HG02678 (cell line): ENCODE measurements around the gene NFIB.

Source experiments
- ATAC-seq: cut with Tn5 transposase; IDR thresholded peaks from one replicate; pipeline ENCODE4 v1.9.1; 2021; ENCODE audit warnings: mild to moderate bottlenecking, moderate library complexity; ENCODE audit not compliant: unreplicated experiment

Gene NFIB

GRCh38 chr9:14158916-14159315 lies 155.0 kb downstream of the NFIB start:
- no peak for ATAC-seq

DNA sequence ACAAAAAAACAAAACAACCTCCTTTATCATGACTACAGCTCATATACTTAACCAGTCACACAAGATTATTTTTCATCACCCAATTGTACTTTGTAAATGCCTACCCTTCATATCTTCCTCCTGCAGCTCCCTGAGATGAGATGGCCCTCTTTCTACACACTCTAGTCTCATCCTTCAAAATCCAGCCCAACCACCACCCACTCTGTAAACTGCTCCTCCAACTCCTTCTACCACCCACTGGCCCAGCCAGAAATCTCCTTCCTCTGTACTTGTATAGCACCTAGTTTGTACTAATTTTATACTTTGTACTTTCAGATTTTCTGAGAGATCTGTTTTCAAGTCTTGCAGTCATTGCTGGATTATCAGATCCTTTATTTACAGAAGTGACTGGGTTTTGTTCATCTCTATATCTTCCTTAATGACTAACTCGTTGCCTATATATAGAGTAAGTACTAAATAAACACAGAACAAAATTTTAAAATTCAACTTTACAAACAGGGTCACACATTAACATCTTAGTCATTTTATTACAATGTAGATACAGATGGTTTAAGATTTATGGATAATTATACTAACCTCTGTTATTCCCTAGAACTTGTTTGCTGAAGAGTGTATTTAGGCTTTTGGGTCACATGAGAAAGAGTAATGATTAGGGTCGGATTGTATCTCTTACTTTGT lies 155.7 kb downstream of the NFIB start:
- ATAC-seq = no peak

- ATAC-seq = no peak
These were observed 156.8 kb downstream of the NFIB start for GRCh38 chr9:14157191-14157590.

DNA sequence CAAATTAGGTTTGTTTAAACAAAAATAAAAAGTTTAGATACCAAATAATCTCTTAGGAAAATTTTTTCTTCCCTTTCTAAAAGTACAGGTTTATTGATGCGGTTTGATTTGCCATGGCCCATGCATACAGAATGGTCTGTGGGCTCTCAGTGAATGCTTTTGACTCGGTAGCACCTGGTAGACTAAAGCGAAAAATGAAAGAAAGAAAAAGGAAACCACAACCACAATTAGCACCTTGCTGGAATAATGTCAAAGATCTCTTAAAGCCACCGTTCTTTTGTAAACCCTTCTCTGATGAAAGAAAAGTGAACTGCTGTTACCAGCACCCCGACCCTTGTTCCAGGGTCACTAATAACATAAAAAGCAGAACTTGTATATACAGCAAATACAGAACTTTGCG lies 157.9 kb downstream of the NFIB start:
- ATAC-seq = peak; percentile 97

DNA sequence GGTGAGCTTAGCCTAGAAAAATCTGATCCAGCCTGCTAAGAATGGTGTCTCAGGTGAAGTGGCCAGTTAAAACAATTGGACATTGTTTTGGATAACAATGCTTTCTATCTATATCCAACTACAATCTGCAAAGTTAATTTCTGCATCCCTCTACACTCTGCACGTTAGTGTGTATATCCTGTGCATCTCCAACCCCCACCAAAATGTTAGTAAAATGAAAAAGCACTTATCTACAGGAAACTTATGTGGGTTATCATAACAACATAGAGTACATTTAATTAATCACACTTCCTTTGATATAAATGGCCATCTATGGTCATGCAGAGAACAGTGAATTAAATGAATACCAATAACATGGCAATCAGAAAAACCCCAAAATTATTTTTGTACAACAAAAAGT lies 158.7 kb downstream of the NFIB start:
- ATAC-seq = no peak

DNA sequence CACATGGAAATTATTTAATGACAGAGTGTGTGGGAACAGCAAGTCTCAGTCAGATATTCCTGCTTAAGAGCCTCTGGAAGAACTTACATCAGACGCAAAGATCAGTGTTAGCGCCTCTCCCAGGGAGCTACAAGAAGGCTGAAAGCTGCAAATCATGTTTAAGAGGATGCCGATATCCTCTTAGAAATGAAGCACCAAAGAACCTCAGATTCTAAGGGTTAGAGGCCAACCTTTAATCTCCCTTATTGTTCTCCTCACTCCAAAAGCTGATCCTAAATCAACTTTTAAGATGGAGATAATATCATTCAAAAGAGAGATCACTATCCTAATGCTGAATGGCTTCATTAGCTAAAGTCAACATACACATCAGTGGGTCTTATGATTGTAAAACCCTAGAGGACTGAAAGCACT lies 160.6 kb downstream of the NFIB start:
- ATAC-seq = no peak

- no peak for ATAC-seq
These were observed 162.5 kb downstream of the NFIB start for GRCh38 chr9:14151451-14151850.

GRCh38 chr9:14148501-14149103 lies 165.3 kb downstream of the NFIB start:
- ATAC-seq = no peak

DNA sequence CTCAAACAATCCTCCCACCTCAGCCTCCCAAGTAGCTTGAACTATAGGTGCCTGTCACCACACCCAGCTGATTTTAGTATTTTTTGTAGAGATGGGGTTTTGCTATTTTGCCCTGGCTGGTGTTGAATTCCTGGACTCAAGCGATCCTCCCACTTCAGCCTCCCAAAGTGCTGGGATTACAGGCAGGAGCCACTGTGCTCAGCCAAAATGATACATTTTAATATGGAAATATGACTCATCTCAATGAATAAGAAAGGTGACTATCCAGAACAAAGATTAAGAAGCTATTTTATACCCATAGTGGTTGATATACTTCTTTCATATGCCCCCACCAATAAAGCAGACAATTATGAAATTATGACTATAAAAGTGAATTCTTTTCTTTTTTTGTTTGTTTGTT lies 166.2 kb downstream of the NFIB start:
- no peak for ATAC-seq

DNA sequence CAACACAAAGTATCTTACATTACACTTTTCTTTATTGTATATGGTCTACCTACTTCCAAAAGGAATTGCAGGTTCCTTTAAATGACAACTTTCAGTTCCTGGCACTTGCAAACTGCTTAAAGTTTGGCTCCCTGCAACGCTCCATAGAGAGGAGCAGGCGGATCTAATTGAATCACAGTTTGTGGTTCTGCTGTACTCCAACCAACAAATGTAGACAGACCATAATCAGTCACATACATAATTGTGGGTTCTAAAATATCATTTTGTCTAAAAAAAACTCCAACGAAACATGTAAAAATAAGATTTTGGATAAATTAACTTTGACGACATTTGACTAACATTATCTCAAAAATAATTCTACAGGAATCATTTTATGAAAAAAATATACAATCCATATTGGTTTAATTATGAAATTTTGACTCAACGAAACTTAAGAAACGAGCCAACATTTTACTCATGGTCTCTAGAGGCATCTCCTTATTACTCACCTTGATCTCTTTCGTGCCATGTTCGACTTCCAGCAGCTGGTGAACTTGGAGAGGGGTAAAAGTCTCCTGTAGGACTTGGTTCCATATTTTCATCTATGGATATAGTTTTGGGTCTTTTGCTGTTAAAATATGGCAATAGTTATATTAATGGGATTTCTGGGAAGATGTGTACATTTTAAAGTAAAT lies 167.6 kb downstream of the NFIB start:
- ATAC-seq = no peak

DNA sequence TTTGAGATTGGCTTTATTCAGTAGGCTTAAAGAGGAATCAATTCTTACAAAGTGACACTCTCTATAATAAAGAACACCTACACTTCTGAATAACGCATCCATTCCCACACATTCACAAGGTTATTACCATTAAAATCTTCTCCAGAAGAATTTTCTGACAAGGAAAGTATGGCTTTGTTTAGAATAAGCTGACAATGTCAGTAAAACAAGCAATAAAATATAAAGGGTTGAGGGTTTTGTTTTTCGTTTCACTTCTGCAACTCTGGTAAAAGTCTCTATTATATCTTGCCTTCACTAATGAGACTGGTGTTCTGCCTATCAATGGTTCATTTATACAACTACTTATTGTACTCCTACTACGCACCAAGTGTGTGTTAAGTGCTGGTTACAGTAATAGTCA lies 169.7 kb downstream of the NFIB start:
- ATAC-seq = no peak

- no peak for ATAC-seq
These were observed 172.2 kb downstream of the NFIB start for GRCh38 chr9:14141699-14142098.

- no peak for ATAC-seq
These were observed 173.7 kb downstream of the NFIB start for GRCh38 chr9:14140096-14140697.

- ATAC-seq = no peak
These were observed 174.7 kb downstream of the NFIB start for GRCh38 chr9:14139287-14139686.

- ATAC-seq = no peak
These were observed 177.1 kb downstream of the NFIB start for GRCh38 chr9:14136646-14137370.

GRCh38 chr9:14136047-14136635 lies 177.8 kb downstream of the NFIB start:
- no peak for ATAC-seq

DNA sequence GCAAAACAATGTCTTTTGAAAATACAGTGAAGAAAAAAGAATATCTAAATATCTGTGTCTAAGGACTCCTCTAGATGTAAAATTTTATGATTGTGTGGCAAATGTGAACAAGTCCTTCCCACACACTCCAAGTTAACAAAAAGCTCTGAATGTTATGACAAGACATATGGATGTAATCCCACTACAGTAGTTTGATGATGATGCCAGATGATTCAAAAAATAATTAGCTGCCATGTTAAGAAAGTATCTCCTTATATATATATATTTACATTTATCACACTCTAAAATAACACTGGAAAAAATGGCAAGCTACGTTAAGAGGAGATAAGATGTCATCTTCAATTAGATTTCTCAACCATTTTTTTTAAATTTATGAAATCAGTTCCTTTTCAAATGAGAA lies 178.5 kb downstream of the NFIB start:
- ATAC-seq = no peak

GRCh38 chr9:14133394-14133793 lies 180.5 kb downstream of the NFIB start:
- no peak for ATAC-seq

GRCh38 chr9:14132775-14133174 lies 181.2 kb downstream of the NFIB start:
- ATAC-seq = no peak

DNA sequence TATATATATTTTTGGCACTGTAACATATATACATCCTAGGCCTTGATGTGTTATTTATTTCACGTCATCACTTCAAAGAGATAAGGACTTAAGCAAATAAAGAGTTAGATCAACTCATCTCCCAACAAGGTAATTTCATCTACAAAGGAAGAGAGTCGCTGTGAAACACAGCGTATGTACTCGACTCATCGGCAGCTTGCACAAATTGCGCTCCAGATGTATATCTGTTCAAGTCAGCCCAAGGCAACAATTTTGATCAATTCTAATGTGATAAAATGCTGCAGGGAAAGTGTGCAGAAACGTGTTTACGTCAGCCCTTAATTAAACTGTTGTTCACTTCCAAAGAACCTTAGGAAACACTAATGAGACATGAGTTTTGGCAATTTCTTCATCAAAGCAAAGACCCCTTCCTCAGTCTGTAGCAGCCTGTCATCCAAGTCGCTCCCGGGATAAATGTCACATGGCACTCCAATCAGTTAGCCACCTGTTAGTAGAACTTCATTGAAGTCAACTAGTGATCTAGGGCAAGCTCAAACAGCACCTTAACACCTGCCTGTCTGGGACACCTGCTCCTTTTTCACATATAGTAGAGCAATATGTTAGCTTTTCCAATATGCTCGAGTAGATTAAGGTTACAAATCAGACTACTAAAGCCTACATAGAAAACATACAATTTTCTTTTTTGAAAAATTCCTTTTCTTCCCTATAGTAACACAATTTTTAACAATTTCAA lies 182.4 kb downstream of the NFIB start:
- ATAC-seq = no peak
